H1 (cell line): ENCODE data around the gene HIP1.

ENCODE experiments used
- CTCF ChIP-seq, 3 experiments: IDR thresholded peaks; 1 replicate in 2 of 3; 2 replicates in 1 of 3; pipeline versions ENCODE4 v1.5.1 to v1.6.1; 2011; ENCODE audit warnings: low read length in 3 of 3, mild to moderate bottlenecking in 3 of 3, inconsistent platforms in 2 of 3, low read depth in 1 of 3, moderate library complexity in 1 of 3; ENCODE audit not compliant: insufficient read depth in 1 of 3; ENCODE audit errors: control extremely low read depth in 1 of 3
- MAFK ChIP-seq: IDR thresholded peaks from 2 replicates; pipeline ENCODE4 v1.6.1; 2012; ENCODE audit warnings: low read depth, mild to moderate bottlenecking, improper control_type of control experiment, low read length
- POLR2A ChIP-seq, 2 experiments: IDR thresholded peaks; 1 replicate in 1 of 2; 2 replicates in 1 of 2; pipeline ENCODE4 v1.6.1; 2011; ENCODE audit warnings: low read depth in 2 of 2, low read length in 2 of 2, mild to moderate bottlenecking in 2 of 2; ENCODE audit errors: control extremely low read depth in 1 of 2
- SP1 ChIP-seq: IDR thresholded peaks from 2 replicates; pipeline ENCODE4 v1.6.1; 2011; ENCODE audit warnings: low read depth, low read length
- ZNF274 ChIP-seq: IDR thresholded peaks from 2 replicates; pipeline ENCODE4 v1.7.0; 2012; ENCODE audit warnings: low read length, borderline replicate concordance; ENCODE audit errors: extremely low read depth

DNA sequence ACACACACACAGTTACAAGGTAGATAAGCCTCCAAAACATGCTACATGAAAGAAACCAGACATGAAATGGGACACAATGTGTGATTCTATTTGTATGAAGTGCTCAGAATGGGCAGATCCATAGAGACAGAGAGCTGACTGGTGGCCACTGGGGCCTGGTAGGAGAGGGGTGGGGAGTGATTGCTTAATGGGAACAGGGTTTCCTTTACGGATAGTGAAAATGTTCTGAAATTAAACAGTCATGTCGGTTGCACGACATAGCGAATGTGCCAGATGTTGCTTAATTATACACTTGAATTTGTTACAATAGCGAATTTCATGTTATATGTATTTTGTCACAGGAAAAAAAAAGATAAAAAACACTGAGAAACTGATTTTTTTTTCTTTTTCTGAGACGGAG is 124.3 kb downstream of the HIP1 start:
- TF ChIP-seq SP1 (no peak), CTCF (IDR thresholded peaks at IDR 0.05; ENCODE audit: control extremely low read depth in 1 of 3, insufficient read depth in 1 of 3, low read depth in 1 of 3, low read length in 3 of 3) (no peak), MAFK (no peak), POLR2A (IDR thresholded peaks at IDR 0.05; ENCODE audit: control extremely low read depth in 1 of 2, low read depth in 2 of 2, low read length in 2 of 2) (no peak), ZNF274 (no peak)
